Measurements from ENCODE around the gene CISD3.

Gene CISD3

DNA sequence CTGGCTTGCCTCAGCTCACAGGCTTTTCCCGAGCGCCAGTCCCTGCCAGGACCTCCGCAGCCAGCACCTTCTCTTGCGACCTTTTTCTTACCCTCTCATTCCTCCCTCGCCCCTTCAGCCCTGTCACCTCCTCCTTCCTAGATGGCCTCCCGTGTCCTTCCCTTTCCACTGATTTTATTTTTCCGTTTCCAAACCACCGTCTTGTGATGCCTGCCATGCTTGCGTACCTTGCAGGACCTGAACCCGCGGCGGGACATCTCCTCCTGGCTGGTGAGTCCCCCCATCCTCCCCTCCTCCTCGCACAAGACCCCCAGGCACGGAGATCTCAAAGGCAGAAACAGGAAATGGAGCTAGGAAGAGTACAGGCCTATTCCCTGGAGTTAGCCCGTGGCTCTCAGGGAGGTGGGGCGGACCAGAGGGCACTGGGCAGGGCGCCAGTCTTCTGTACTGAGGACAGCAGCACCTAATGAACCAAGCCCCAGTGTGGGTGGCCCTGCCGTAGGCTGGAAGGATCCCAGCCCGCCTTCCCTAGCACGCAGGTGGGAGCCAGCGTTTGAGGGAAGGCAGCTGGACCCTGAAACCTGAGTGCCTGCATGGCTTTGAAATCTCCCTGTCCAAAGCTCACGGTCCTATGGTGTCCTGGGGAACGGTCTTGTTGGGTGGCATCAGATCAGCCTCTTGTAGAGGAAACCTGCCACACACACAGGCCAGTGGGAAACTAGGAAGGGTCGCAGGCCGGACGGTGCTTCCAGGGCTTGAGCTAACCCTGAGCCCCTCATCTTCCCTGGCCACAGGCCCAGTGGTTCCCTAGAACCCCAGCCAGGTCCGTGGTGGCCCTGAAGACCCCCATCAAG lies 612 bp downstream of the CISD3 start:
- DNase-seq = no peak

DNA sequence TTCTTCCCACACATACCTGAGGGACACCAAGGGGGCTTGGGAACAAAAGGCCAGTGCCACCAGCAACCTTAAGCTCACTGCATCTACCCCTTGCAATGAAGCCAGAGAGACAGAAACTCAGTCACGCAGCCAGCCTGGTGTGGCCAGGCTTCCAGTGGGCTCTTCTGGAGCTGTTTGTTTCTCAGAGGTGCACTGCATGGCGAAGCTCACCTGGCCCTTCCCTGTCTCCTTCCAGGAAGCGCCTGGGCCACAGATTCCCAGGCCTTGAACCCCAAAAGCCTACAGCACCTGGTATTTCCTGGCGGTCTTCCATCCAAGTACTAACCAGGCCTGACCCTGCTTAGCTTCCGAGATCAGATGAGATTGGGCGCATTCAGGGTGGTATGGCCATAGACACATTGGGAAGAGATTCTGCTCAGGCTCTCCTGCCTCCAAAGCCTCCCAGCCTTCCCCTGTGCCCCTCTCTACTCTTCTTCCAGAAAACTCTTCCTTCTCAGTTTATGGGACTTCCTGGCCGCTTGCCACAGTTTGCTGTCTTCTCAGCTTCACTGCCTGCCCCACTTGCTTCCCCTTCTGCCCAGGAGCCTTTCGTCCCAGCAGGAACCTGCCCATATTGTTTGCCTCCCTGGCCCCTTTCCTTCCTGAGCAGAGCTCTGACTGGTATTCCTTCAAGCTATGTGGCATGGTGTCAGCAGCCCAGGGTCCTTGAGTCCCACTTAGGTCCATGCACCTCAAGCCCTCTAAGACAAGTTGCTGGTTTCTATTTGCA lies 1.6 kb downstream of the CISD3 start:
- peak; percentile 18 for DNase-seq

DNA sequence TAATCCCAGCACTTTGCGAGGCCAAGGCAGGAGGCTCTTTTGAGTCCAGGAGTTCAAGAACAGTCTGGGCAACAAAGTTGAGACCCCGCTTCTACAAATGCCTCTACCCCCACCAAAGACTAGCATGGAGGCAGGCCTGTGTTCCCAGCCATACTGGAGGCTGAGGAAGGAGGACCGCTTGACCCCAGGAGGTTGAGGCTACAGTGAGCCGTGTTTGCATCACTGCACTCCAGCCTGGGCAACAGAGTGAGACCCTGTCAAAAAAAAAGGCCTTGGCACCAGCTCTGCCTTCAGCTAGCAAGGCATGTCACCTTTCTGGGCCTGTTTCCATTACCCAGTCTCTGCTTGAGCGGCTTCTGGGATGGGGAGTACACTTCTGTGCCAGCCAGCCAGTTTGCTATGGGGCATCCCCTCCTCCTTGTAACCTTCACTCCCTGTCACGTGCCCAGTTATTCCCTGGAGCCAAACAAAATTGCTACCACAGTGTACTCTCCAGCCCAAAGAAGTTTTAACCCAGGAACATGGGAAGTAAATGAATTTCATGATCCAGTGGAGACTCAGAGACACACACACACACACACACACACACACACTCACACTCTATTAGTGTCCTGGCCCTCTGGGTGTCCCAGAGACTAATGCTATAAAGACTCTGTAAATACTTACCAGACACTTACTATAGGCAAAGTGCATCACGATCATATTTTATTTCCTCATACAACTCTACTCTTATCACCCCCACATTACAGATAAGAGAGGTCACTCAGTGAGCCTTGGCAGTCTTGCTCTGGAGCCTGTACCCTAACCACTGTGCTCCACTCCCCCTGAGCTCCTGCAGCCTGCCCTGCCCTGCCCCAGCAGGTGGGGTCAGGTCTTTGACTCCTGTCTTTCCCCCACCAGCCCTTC lies 2.5 kb downstream of the CISD3 start:
- DNase-seq = no peak

DNA sequence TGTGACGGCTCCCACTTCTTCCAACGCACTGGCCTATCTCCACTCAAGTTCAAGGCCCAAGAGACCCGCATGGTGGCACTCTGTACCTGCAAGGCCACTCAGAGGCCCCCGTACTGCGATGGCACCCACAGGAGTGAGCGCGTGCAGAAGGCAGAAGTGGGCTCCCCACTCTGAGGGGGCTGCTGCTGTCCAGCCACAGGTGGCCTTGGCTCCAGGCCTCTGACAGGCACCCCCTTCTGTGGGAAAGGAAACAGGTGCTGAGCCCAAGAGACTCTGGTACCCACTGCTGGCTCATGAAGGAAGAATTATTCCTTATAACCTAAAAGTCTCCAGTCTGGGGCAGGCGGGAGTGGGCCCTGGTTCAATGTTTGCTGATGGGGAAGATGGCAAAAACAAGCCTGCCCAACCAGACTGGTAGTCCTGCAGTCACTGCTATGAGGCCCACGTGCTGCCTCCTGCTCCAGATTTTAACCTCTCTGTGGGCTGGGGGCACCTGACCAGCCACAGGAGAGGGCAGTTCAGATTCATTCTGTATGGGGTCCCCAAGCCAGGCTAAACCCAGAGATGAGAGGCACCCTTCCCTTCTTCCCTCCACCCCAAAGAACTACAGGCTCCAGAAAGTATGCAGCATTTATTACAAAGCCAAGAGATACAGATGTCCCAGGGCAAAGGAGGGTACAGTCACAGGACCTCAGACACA lies 3.3 kb downstream of the CISD3 start:
- DNase-seq = no peak

DNA sequence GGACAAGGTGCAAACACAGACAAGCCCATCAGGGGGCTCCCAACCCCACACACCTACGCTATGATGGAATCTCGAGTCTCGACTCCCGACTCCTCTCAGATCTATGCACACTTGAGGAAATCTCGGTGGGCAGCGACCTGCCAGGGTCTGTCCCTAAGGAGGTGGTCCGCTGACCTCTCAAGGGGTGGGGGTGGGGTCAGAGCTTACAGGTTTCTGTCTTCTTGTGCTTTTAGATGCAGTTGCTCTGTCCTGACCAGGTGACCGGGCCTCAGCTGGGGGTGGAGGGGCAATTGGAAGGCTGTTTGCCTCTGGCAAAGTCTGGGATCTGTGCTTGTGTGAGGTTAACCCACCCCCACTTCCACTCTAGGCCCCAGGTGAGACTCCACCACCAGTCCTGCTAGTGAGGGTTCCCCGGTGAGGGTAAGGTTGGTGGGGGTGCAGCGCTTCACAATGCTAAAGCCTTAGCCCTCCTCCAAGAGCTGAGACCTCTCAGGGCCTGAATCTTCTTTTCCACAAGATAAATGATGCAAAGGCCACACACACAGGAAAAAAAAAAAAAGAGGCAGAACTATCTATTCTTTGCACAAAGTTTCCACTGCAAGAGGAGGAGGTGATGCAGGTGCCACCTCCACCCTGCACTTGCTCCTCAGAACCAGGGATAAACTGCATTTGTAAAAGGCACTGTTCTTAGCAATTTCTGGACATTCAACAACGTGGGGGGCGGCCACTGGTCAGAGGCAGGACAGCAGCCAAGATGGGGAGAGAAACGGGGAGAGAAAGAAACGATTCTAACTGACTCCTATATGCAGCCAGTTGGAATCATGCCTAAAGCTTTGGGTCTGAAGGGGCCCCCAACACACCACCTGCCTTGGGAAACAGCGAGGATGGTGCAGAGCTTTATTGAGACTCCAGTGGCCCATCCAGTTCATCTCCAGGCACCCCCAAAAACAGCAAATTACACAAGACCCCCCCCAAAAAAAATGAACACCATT lies 4.1 kb downstream of the CISD3 start:
- no peak for DNase-seq

DNA sequence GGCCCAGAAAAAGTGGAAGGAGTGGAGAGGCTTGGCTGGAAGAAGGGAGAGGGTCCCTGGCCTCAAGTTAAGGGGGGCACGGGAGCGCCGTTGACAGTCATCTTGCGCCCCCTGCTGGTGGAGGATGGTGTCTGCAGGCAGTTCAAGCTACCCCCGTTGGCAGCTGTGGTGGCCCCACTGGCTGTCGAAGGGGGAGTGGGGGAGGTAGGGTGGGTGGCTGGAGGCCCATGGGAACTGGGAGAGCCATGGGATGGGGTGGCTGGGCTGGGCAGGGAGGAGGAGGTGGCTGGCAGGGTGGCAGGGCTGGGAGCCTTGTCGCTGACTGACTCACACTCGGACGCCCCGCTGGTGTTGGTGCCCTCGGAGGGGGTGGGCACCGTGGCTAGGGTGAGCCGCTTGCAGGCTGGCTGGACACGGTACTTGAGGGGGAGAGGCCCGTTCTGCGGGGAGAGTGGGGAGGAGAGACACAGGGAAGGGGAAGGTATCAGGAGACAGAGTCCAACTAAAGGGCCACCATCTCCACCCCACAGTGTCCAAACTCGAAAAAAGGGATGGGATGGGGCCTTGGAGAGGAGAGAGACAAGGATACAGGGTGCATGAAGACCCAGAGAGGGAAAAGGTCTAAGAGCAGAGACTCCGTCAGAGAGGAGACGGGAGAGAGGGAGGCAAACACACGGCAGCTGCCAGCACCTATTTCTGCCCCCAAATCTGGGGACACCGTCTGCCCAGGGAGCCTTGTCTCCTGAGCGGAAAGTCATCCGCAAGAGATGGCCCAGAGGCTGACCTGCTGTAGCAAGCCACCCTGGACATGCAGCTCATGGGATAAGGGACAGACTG lies 5.2 kb downstream of the CISD3 start:
- peak; percentile 37 for DNase-seq

DNA sequence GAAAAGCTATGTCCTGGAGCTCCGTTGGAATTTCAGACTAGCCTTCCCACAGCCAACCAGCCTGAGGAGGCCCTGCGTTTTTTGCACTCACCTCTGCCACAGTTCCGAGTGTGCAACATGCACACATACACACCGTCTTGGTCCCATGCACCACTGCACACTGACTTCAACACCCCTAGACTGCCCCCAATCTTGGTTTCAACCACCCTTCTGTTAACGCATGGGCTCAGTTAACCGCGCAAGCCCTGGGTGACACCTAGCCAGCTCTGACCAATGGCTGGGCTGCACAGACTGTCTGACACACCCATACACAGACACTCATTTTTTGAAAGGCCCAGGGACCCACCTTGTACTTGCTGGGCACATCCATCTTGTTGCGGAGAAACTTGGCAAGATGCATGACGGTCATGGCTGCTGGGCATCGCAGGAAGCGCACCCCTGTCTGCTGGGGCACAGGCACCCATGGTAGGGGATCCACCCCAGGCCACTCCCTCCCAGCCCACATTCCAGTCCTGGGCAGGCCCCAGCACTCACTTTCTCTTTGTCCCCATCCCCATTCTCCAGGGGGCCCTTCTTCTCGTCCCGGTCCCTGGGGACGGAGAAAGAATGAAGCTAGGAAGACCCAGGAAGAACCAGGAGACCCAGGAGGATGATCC lies 8.0 kb downstream of the CISD3 start:
- DNase-seq = no peak

DNA sequence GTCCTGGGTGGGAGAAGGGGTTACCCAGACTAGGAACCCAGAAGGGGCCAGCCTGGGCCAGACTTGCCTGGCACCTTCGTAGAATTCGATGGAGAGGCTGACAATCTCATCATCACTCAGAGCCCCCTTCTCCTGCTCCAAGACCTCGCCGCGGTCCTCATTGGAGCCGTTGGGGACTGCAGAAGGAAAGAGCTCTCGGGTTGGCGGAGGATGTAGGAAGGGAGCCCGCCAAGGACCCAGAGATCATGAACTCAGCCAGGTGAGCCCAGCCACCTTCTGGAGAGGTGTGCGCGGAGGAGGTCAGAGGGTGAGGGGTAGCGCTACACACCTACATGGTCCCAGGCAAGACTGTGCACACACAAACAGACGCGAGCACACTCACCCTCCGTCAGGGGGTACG lies 8.5 kb downstream of the CISD3 start:
- no peak for DNase-seq

DNA sequence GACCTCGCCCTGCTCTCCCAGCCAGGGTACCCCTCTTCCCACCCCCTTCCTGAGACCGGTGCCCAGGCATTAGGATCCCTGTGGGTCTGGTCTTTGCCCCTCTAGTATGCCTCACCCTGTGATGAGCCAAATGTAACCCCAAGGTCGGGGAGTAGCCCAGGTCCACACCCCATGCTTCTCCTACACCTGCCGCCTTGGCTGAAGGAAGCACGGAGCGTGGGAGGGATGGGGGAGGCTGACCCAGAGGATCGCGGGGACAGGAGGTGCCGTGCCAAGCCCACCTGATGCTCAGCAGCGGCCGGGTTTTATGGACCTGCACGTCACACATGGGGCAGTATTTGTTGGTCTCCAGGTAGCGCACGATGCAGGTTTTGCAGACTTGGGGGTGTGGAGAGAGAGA lies 9.2 kb downstream of the CISD3 start:
- no peak for DNase-seq

DNA sequence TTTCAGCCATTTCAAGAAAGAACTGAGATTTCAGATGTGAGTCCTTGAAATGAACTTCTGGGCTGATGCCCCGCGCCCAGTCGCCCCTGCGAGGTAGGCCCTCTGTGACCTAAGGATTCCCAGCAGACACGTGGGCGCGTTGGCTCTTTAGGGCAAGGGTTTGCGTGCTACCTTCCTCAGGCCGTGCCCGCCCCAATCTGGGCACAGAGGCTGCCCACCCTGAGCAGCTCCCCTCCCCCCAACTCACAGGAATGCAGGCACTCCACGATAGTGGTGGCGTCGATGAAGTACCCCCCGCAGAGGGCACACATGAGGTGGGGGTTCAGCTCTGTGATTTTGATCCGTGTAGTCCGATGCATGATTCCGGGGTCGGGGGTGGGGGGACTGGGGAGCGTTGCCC lies 9.9 kb downstream of the CISD3 start:
- no peak for DNase-seq

DNA sequence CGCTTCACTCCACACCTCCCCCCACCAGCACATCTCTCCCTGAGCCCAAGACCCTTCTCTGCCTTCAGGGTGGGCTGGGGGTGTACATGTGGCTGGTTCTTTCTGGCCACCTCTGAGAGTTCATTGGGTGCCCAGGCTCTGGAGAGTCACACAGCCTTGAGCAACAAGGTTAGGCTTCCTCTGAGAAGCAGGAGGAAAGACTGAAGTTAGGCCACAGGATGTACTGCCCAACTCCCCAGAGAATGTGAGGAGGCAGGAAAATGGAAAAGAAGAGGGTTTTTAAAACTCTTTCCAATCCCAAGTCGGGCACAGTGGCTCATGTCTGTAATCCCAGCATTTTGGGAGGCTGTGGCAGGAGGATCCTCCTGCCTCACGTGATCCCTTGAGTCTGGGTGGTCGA lies 10.7 kb downstream of the CISD3 start:
- no peak for DNase-seq

DNA sequence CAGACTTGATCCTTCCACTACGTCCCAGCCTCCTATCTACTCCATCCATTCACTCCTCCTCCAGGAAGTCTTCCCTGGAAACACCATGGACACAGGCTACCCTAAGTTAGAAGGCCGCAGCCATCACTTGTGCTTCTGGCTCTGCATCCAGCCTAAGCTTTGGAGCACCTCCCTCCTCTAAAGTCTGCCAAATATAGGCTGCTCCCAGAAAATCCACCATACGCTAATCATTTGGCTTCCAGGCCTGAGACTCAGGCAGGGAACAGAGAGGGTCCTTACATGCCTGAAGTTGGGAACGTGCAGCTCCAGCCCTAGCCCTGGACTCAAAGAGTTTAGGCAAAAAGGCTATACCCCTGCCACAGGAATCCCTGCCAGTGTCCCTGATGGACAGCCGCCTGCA lies 11.3 kb downstream of the CISD3 start:
- DNase-seq = no peak

DNA sequence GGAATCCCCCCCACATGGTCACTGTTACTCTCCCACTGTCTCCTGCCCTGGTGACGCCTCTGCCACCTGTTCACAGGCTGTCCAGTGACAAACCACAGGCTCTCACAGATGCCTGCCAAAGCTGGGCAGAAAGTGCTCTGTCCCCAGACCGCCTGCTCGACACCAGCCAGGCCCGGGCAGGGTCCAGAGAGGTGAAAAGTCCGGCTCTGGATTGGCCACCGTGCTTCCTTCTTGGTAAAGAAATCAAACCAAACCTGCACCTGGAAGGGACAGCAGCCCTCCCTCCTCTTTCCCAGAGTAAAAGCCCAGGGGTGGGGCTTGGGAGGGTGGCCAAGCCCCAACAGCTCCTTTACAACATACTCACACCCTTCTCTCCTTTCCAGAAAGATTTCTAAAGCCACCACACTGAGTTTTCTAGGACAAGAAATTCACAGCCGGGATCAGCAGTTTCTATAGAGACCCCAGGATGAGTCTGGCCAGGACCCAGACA lies 11.8 kb downstream of the CISD3 start:
- DNase-seq = no peak

DNA sequence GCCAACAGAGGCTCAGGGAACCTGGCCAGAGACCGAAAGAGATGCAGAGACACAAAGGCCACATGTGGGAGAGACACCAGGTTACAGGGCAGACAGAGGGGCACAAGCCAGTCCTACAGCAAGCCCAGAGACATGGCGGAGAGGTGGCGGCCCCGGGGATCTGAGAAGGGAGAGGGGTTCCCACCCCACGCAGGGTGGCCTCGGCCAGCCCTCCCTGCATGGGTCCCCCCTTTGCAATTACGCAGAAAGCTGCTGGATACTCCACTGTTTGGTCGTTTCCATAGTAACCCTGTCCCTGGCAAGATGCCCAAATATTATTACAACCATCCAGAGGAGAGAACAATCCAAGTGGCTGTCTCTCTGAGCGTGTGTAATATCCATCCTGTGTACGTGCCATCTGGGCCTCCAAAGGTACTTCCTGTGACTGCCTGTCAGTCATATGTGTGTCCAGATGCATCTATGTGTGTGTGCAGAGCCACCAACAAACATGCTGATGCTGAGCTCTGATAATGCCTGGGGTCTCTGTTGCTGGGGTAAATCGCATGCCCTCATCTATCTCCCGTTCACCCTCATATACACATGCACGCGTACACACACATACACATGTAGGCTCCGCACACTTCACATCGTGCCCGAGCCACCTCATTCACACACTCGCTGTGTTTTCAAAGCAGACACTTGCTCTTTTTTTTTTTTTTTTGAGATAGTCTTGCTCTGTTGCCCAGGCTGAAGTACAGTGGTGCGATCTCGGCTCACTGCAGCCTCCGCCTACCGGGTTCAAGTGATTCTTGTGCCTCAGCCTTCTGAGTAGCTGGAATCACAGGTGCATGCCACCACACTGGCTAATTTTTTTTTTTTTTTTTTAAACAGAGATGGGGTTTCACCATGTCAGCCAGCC lies 12.5 kb downstream of the CISD3 start:
- no peak for DNase-seq

DNA sequence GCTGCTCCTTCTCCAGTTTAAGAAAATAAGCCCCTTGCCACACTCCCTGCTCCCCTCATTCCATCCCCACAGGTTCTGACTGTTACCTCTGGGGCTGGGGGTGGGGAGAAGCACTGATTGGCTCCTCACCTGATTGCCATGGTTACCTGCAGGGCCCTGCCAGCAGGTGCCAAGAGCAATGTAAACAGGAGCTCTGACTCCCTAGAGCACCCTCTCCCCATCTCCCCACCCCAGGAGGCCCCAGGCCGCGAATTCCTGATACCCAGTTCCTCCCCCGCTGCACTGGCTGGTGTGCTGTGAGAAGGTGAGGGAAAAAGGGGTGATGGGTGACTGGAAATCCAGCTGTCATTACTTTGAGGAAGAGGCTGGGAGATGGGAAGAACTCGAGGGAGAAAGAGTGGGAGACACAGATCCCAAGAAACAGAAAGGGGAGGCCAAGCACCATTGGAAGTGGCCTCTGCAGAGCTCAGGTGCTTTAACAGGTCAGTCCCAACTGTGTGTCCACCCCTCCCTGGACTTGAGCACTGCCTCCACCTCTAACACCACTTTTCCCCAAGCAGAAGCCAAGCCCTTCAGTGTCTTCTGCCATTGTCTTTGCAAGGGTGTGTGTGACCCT lies 13.5 kb downstream of the CISD3 start:
- no peak for DNase-seq

DNA sequence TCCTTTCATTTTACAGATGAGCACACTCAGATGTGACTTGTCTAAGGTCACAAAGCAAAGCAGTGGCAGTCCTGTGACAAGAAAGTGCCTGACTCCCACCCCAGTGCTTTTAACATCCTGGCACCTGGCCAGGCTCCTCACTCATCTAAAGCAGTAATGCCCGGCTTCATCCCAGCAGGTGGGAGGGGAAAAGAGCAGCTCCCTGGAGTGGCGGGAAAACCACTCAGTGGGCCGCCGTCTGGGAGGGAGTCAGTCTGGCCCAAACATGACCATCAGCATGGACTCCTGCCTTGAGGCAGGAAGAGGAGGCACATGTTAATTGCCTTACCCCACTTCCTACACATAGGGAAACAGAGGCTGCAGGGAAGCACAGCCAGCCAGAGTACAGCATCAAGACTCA lies 15.4 kb downstream of the CISD3 start:
- no peak for DNase-seq

DNA sequence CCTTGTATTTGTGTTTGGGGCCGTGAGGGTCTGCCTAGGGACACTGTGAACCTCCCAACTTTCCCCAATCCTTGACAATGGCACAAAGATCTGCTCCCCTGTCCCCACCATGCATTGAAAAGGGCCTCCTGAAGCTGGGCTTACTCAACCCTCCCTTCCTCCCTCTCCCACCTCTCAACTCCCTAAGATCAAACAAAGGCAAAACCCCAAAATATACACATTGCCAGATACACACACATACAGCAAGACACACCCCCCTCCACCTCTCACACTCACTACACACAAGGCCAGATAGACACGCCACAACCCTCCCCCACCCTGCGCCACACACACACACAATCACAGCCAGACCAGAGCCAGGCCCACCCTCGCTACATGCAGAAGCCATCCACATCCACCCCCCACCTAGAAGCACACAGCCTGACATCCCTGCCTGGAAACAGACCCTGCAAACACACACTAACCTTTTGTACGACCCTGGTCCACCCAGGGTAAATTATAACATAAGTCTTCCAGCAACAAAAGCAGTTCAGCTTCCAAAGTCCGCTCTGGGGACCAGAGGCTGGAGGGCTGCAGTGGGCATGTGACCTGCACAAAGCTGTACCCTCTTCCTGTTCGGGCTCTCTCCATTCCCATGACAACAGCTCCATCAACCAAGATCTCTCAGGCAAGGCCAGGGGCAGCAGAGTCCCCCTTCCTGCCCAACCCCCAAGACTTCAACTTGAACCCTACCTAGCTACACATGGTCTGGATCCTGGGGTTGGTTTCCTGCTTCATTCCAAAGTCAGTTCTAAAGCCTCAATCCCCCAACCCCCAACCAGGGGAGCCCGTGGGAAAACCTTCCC lies 16.1 kb downstream of the CISD3 start:
- DNase-seq = no peak
